Mucosa of descending colon (tissue), 3 donors: ENCODE data around the gene IGSF21. TPM values are rescaled to one million over a fixed set of nuclear protein-coding genes. Genes with fewer than 3 reads are reported as not detected.

Experiments
- ATAC-seq: fragments of 200-7000 bp; cut with Tn5 transposase; one replicate; pipeline ENCODE4 v1.9.1; 2020; ENCODE audit warnings: mild to moderate bottlenecking, moderate library complexity
- DNase-seq, 3 donors: peaks; one replicate each; pipeline ENCODE4 v3.0.0-alpha.2; 2020
- H3K36me3 ChIP-seq: fragments of 200-600 bp; one replicate; pipeline ENCODE4 v1.8.0; 2021; ENCODE audit warnings: low read depth, mild to moderate bottlenecking
- H3K4me1 ChIP-seq: fragments of 200-600 bp; one replicate; pipeline ENCODE4 v1.8.0; 2021; ENCODE audit warnings: low read depth, mild to moderate bottlenecking
- H3K4me3 ChIP-seq: fragments of 200-600 bp; one replicate; pipeline ENCODE4 v1.8.0; 2021; ENCODE audit warnings: mild to moderate bottlenecking
- H3K9me3 ChIP-seq: fragments of 200-600 bp; one replicate; pipeline ENCODE4 v1.8.0; 2021; ENCODE audit warnings: mild to moderate bottlenecking
- intact Hi-C, 2 donors: fragments of 100-400 bp; cut with DNase I in 1 of 2; cut with micrococcal nuclease in 1 of 2; formaldehyde crosslinking; loops; one replicate each; pipeline versions ENCODE4 v1.11.0 to v1.11.1; 2022; cut with DNase I, micrococcal nuclease
- total RNA-seq, 3 donors: library from RNA; stranded (reverse); fragmentation: NEBNext Ultra II Directional in 2 of 3; extraction: Animal tissue kit (Norgen Biotek cat#: 25700) in 2 of 3; gene quantifications; one replicate each; pipeline versions ENCODE4 v1.2.1 to v1.2.4, GENCODE V29; 2021 to 2023
- TF ChIP-seq, protein P1 (sequence below): fragments of 200-600 bp; IDR thresholded peaks from one replicate; pipeline ENCODE4 v1.8.0; 2022; ENCODE audit warnings: antibody characterized with exemption, mild to moderate bottlenecking
- donor health status: DM: no; HTN: no; CAD: no; lungs with moderate emphysema.
- donor health status: DM: no; HTN: no; CAD: no.
- donor health status: DM: no; HTN: yes; CAD: no.

Gene IGSF21
- total RNA-seq, 3 donors from 2014 or later, result 0.70 to 1.4 (median 0.96) TPM

GRCh38 chr1:18126616-18127015, 19.0 kb downstream of the IGSF21 start:
- Histone ChIP-seq H3K4me3 (no peak overlapping the region), H3K36me3 (no peaks in the 10 kb centered on the region), H3K4me1 (no peaks in the 10 kb centered on the region), H3K9me3 (no peaks in the 10 kb centered on the region)
- ATAC-seq (no peak), DNase-seq (no peak)
- TF ChIP-seq, protein P1, sequence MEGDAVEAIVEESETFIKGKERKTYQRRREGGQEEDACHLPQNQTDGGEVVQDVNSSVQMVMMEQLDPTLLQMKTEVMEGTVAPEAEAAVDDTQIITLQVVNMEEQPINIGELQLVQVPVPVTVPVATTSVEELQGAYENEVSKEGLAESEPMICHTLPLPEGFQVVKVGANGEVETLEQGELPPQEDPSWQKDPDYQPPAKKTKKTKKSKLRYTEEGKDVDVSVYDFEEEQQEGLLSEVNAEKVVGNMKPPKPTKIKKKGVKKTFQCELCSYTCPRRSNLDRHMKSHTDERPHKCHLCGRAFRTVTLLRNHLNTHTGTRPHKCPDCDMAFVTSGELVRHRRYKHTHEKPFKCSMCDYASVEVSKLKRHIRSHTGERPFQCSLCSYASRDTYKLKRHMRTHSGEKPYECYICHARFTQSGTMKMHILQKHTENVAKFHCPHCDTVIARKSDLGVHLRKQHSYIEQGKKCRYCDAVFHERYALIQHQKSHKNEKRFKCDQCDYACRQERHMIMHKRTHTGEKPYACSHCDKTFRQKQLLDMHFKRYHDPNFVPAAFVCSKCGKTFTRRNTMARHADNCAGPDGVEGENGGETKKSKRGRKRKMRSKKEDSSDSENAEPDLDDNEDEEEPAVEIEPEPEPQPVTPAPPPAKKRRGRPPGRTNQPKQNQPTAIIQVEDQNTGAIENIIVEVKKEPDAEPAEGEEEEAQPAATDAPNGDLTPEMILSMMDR, result no peak
- intact Hi-C loops, result no loop called here

GRCh38 chr1:18128298-18128697, 20.7 kb downstream of the IGSF21 start:
- intact Hi-C loops, result no loop called here
- ATAC-seq (peak; percentile 88), DNase-seq (no peak)
- H3K4me1 ChIP-seq, result no peaks in the 10 kb centered on the region
- TF ChIP-seq, protein P1, result no peak
- no peaks in the 10 kb centered on the region for H3K36me3 ChIP-seq
- H3K4me3 ChIP-seq, result no peak overlapping the region
- H3K9me3 ChIP-seq, result no peaks in the 10 kb centered on the region

GRCh38 chr1:18130356-18130755, 22.8 kb downstream of the IGSF21 start:
- intact Hi-C loops, result no loop called here
- H3K4me3 ChIP-seq, result no peak overlapping the region
- no peaks in the 10 kb centered on the region for H3K9me3 ChIP-seq
- TF ChIP-seq, protein P1, result no peak
- ATAC-seq, result no peak
- no peak for DNase-seq
- no peaks in the 10 kb centered on the region for H3K4me1 ChIP-seq
- no peaks in the 10 kb centered on the region for H3K36me3 ChIP-seq

DNA sequence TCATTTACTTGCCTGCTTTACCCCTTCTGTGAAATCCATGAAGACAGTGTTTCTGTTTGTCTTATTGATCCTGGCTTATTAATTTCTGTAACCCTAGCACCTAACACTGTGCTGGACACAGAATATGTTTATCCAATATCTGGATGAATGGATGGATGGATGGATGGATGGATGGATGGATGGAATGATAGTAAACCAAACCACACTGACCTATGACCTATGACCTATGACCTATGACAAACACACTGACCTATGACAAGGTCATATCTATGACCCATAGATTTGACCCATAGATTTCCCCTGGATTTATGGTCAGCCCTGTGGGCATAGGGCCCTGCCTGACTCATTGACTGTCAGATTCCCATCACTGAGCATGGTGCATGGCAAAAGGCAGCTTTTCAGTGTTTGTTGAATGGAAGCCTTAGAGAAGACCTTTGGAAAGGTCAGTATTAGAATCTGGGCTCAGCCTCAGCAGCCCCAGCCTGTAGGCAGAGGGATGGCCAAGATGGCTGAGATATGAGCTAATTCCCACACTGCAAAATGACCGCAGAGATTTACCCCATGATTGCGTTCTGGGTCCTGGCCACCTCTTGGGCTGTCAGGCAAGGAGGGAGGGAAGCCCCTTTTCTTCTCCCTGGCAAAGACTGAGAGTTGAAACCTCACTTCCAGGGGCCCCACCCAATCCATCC, 24.6 kb downstream of the IGSF21 start:
- Histone ChIP-seq H3K4me1 (no peaks in the 10 kb centered on the region), H3K4me3 (no peak overlapping the region), H3K9me3 (no peaks in the 10 kb centered on the region), H3K36me3 (no peaks in the 10 kb centered on the region)
- DNase-seq (no peak), ATAC-seq (no peak)
- TF ChIP-seq, protein P1, result no peak
- intact Hi-C loops, result no loop called here

DNA sequence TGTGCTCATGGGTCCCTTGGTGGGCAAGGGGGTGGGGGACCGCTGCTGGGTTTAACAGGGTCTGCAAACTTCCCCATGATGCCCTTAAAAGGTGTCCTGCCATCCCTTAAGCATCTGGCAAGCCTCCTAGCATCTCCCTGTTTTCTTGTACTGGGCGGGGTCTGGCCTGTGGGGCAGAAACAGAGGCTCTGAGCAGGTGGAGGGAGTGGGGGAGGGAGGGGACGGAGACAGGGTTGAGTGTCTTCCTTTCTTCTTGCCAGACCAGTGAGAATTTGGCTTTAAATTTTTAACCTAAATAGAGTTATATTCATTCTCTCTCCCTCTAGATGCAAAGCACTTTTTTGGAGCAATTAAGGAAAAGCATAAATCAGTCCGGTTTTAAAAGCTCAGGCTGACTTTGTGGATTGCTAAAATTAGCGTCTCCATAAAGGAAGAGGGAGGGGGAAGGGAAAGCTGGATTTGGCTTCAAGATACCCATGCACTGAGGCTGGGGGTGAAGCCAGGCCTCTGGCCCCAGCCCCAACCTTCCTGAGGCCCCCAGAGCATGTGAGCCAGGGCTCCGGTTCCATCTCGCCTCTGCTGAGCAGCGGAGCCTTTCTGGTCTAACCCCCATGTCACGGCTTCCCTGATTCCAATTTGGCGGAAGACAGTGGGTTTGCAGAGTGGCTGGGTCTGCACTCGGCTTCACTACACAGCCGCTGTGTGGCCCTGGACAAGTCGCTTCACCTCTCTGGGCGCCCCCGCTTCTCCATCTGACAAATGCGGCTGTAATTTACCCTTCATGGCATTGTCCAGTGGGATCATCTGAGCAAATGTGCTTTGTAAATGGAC, 25.3 kb downstream of the IGSF21 start:
- Histone ChIP-seq H3K4me3 (no peak overlapping the region), H3K36me3 (no peaks in the 10 kb centered on the region), H3K4me1 (no peaks in the 10 kb centered on the region), H3K9me3 (no peaks in the 10 kb centered on the region)
- no peak for DNase-seq
- no peak for ATAC-seq
- TF ChIP-seq, protein P1, result no peak
- intact Hi-C loops, result no loop called here
